ENCODE data around the gene CTSS.
"Not testable (repeated sequence)": the region's sequence is repeated elsewhere in the genome, so short reads cannot be mapped to it uniquely, and the experiment has no call there.

GRCh38 chr1:150765977-150766301 lies 361 bp upstream of the CTSS start:
- not testable (repeated sequence) for TF ChIP-seq CTCF, POLR2A (IDR thresholded peaks at IDR 0.05)

Data from ovary (tissue), 3 donors.